Mesendoderm (in vitro differentiated cells): ENCODE measurements around the gene PSMD2.

ENCODE experiments used
- DNase-seq: peaks from one replicate; pipeline ENCODE4 v3.0.0; 2013
- H2AK5ac ChIP-seq: 2 replicates; pipeline ENCODE4 v1.6.1; 2013; ENCODE audit warnings: low read length, inconsistent platforms
- H2BK120ac ChIP-seq: 2 replicates; pipeline ENCODE4 v1.6.1; 2013; ENCODE audit warnings: low read depth, mild to moderate bottlenecking, low read length, moderate library complexity, mixed read lengths
- H2BK15ac ChIP-seq: replicated peaks from 2 replicates; pipeline ENCODE4 v1.6.1; 2013; ENCODE audit warnings: low read depth, mild to moderate bottlenecking, moderate library complexity
- H2BK5ac ChIP-seq: 2 replicates; pipeline ENCODE4 v1.6.1; 2013; ENCODE audit warnings: low read length, inconsistent platforms
- H3K18ac ChIP-seq: 2 replicates; pipeline ENCODE4 v1.6.1; 2013; ENCODE audit warnings: mild to moderate bottlenecking, low read length, mixed read lengths
- H3K23ac ChIP-seq: one replicate; pipeline ENCODE4 v1.6.1; 2013; ENCODE audit warnings: low read length
- H3K27ac ChIP-seq: 2 replicates; pipeline ENCODE4 v1.5.1; 2013; ENCODE audit warnings: low read depth, mild to moderate bottlenecking, inconsistent platforms, low read length, moderate library complexity
- H3K27me3 ChIP-seq: 2 replicates; pipeline ENCODE4 v1.6.1; 2013; ENCODE audit warnings: low read length, control low read depth, mild to moderate bottlenecking, inconsistent platforms; ENCODE audit not compliant: insufficient read depth, poor library complexity
- H3K36me3 ChIP-seq: 2 replicates; pipeline ENCODE4 v1.6.1; 2013; ENCODE audit warnings: low read length, inconsistent platforms; ENCODE audit not compliant: control insufficient read depth, insufficient read depth
- H3K4ac ChIP-seq: one replicate; pipeline ENCODE4 v1.6.1; 2013; ENCODE audit warnings: low read depth, mild to moderate bottlenecking, low read length, moderate library complexity
- H3K4me1 ChIP-seq: 2 replicates; pipeline ENCODE4 v1.6.1; 2013; ENCODE audit warnings: low read depth, low read length, inconsistent platforms; ENCODE audit not compliant: control insufficient read depth
- H3K4me2 ChIP-seq: 2 replicates; pipeline ENCODE4 v1.6.1; 2013; ENCODE audit warnings: low read length
- H3K4me3 ChIP-seq: 2 replicates; pipeline ENCODE4 v1.5.1; 2013; ENCODE audit warnings: mild to moderate bottlenecking, low read length
- H3K56ac ChIP-seq: one replicate; pipeline ENCODE4 v1.6.1; 2013; ENCODE audit warnings: low read length
- H3K79me1 ChIP-seq: 2 replicates; pipeline ENCODE4 v1.6.1; 2013; ENCODE audit warnings: low read length, inconsistent platforms
- H3K79me2 ChIP-seq: 2 replicates; pipeline ENCODE4 v1.6.1; 2013; ENCODE audit warnings: mild to moderate bottlenecking, low read length; ENCODE audit not compliant: control insufficient read depth, insufficient read depth
- H3K9ac ChIP-seq: 2 replicates; pipeline ENCODE4 v1.6.1; 2013; ENCODE audit warnings: low read length, inconsistent platforms
- H4K5ac ChIP-seq: one replicate; pipeline ENCODE4 v1.6.1; 2013; ENCODE audit warnings: low read length
- H4K8ac ChIP-seq: one replicate; pipeline ENCODE4 v1.6.1; 2013; ENCODE audit warnings: low read depth, mild to moderate bottlenecking, control low read depth, low read length, moderate library complexity
- WGBS: extraction: QIAGEN DNeasy Blood & Tissue Kit; methylation state at CpG from one replicate; pipeline ENCODE4 v1.1.7; 2013; ENCODE audit warnings: low lambda C conversion rate, missing lambda C conversion rate; ENCODE audit not compliant: insufficient coverage; ENCODE audit errors: extremely low coverage; 5-methylcytosine and 5-hydroxymethylcytosine counted together

Gene PSMD2

DNA sequence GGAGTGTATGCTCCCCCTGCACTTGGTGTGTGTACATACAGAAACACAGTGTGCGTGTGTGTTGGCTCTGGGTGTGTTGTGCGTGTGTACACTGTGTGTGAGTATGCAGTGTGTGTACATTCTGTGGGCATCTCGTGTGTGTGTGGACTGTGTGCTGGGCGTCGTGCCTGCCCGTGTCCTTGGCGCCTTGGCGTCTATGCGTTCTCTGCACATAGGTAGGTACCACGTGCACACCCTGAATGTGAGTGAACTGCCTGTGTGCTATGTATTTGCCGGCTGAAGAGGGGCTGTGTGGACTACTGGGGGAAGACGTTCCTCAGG lies 23.7 kb upstream of the PSMD2 start:
- Histone ChIP-seq H2BK5ac (no peak overlapping the region), H3K79me1 (no peaks in the 10 kb centered on the region), H3K4me2 (no peak overlapping the region), H3K23ac (no peak overlapping the region), H3K79me2 (no peaks in the 10 kb centered on the region), H3K4me3 (no peak overlapping the region), H3K4me1 (no peaks in the 10 kb centered on the region), H3K36me3 (no peaks in the 10 kb centered on the region), H3K27ac (no peak overlapping the region), H3K18ac (no peak overlapping the region), H4K5ac (no peak overlapping the region), H2BK15ac (no peak overlapping the region), H2BK120ac (no peak overlapping the region), H3K4ac (no peak overlapping the region), H3K9ac (no peak overlapping the region), H4K8ac (no peak overlapping the region), H2AK5ac (no peak overlapping the region), H3K27me3 (peaks cover 11% of the 10 kb centered on the region), H3K56ac (no peak overlapping the region)
- DNase-seq, result no peak
- WGBS, result no CpG with 5 or more reads among the region's 12 CpGs

DNA sequence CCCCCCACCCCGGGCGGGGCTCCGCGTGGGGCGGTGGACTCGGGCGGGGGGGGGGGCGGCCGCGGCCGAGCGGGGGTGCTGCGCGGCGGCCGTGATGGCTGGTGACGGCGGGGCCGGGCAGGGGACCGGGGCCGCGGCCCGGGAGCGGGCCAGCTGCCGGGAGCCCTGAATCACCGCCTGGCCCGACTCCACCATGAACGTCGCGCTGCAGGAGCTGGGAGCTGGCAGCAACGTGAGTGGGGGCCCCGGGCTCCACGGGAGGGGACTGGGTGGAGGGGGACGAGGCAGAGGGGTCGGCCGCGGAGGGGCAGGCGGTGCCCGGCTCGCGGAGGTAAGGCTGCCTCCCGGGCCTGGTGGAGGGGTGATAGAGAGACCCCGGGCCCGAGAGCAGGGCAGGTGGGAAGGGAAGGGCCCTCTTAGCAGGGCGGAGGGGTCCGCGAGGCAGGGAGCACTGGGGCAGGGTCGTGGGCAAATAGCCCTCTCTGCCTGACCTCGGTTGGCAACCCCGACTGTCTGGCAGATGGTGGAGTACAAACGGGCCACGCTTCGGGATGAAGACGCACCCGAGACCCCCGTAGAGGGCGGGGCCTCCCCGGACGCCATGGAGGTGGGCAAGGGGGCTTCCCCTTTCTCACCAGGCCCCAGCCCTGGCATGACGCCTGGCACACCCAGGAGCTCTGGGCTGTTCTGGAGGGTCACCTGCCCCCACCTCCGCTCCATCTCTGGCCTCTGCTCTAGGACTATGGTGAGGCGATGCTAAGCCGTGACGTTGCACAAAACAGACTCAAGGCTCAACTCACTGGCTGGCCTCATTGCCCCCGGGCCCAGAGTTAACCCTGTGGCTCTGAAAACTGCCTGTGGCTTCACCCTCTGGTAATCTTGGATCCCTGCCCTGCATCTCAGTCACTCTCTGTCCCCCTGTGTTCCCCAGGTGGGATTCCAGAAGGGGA lies 22.8 kb upstream of the PSMD2 start, which contains the start of gene ECE2:
Gene ECE2 (plus strand): TSS at position 62 of the 950 bp plus-strand sequence. CDS start 132 bp downstream, at position 194.
- no peak within 1 kb of the TSS for H2BK15ac ChIP-seq
- no peaks in the 10 kb centered on the region for H3K36me3 ChIP-seq
- no peak for DNase-seq
- H2BK120ac ChIP-seq, result no peak within 1 kb of the TSS
- H3K4ac ChIP-seq, result no peak within 1 kb of the TSS
- H3K79me2 ChIP-seq, result no peaks in the 10 kb centered on the region
- no peaks in the 10 kb centered on the region for H3K4me1 ChIP-seq
- H2AK5ac ChIP-seq, result no peak within 1 kb of the TSS
- H3K79me1 ChIP-seq, result no peaks in the 10 kb centered on the region
- H3K9ac ChIP-seq, result no peak within 1 kb of the TSS
- H3K4me2 ChIP-seq, result no peak within 1 kb of the TSS
- peaks cover 11% of the 10 kb centered on the region for H3K27me3 ChIP-seq
- no peak within 1 kb of the TSS for H3K4me3 ChIP-seq
- no peak within 1 kb of the TSS for H4K5ac ChIP-seq
- WGBS, result no CpG with 5 or more reads among the region's 65 CpGs
- H3K27ac ChIP-seq, result no peak within 1 kb of the TSS
- H3K23ac ChIP-seq, result peak within 1 kb of the TSS; percentile 66
- no peak within 1 kb of the TSS for H4K8ac ChIP-seq
- H3K56ac ChIP-seq, result peak within 1 kb of the TSS; percentile 34
- no peak within 1 kb of the TSS for H3K18ac ChIP-seq
- no peak within 1 kb of the TSS for H2BK5ac ChIP-seq

DNA sequence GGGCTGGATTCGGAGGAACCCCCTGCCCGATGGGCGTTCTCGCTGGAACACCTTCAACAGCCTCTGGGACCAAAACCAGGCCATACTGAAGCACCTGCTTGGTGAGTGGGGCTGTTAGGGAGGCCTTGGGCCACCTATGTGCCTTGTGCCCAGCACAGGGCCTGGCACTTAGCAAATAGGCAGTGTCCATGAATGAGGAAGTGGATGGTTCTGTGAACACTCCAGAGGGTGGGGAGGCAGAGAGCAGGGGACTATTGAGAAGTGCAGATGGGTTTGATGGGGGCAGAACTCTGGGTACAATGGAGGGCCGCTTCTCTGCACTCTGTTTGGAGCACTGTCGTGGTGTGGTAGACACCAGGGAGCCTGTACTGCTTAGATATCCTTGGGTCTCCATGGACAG lies 21.7 kb upstream of the PSMD2 start:
- H3K27ac ChIP-seq, result no peak overlapping the region
- H3K4me1 ChIP-seq, result no peaks in the 10 kb centered on the region
- no peak overlapping the region for H2AK5ac ChIP-seq
- H3K23ac ChIP-seq, result no peak overlapping the region
- H3K4me3 ChIP-seq, result no peak overlapping the region
- H2BK5ac ChIP-seq, result no peak overlapping the region
- no peak overlapping the region for H4K5ac ChIP-seq
- no peak for DNase-seq
- H3K18ac ChIP-seq, result no peak overlapping the region
- no peak overlapping the region for H3K56ac ChIP-seq
- no peak overlapping the region for H3K9ac ChIP-seq
- WGBS, result no CpG with 5 or more reads among the region's 6 CpGs
- no peak overlapping the region for H4K8ac ChIP-seq
- H3K4me2 ChIP-seq, result no peak overlapping the region
- H3K36me3 ChIP-seq, result no peaks in the 10 kb centered on the region
- no peaks in the 10 kb centered on the region for H3K79me1 ChIP-seq
- no peak overlapping the region for H3K4ac ChIP-seq
- no peaks in the 10 kb centered on the region for H3K79me2 ChIP-seq
- H2BK15ac ChIP-seq, result no peak overlapping the region
- peaks cover 11% of the 10 kb centered on the region for H3K27me3 ChIP-seq
- no peak overlapping the region for H2BK120ac ChIP-seq

DNA sequence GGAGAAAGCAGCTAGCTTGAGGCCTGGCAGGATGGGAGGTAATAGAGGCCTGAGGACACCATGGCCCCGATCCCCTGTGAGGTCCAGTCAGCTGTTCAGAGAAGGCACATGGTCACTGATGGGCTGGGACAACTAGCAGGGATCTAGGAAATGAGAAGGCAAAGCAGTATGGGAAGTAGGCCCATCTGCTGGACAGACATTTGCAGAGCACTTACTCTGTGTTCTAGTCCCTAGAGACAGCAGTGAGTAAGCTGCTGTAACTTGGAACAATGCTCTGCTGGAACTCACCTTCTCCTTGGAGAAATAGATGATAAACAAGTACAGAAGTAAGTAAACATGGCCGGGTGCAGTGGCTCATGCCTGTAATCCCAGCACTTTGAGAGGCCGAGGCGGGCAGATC lies 16.1 kb upstream of the PSMD2 start:
- no peak overlapping the region for H2AK5ac ChIP-seq
- no CpG with 5 or more reads among the region's 4 CpGs for WGBS

DNA sequence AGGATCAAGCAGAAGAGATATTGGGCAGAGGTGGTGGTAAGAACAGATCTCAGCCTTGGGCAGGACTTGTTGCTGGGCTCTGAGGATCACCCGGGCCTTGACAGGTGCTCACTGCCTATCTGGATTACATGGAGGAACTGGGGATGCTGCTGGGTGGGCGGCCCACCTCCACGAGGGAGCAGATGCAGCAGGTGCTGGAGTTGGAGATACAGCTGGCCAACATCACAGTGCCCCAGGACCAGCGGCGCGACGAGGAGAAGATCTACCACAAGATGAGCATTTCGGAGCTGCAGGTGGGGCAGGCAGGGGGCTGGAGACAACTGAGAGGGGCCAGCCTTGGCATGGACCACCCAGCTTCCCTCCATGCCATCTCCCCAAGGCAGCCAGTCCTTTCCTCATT lies 15.4 kb upstream of the PSMD2 start:
- no peak overlapping the region for H2BK5ac ChIP-seq
- no peak overlapping the region for H3K4ac ChIP-seq
- H4K8ac ChIP-seq, result no peak overlapping the region
- no peak overlapping the region for H3K27ac ChIP-seq
- no peak overlapping the region for H3K56ac ChIP-seq
- no peaks in the 10 kb centered on the region for H3K36me3 ChIP-seq
- no peak overlapping the region for H2AK5ac ChIP-seq
- H3K4me1 ChIP-seq, result no peaks in the 10 kb centered on the region
- no peak overlapping the region for H2BK120ac ChIP-seq
- no peak overlapping the region for H2BK15ac ChIP-seq
- no peaks in the 10 kb centered on the region for H3K27me3 ChIP-seq
- no peak overlapping the region for H3K9ac ChIP-seq
- no peak overlapping the region for H3K18ac ChIP-seq
- H4K5ac ChIP-seq, result no peak overlapping the region
- H3K79me2 ChIP-seq, result no peaks in the 10 kb centered on the region
- no peak overlapping the region for H3K23ac ChIP-seq
- H3K79me1 ChIP-seq, result no peaks in the 10 kb centered on the region
- DNase-seq, result no peak
- H3K4me2 ChIP-seq, result no peak overlapping the region
- WGBS, result no CpG with 5 or more reads among the region's 8 CpGs
- H3K4me3 ChIP-seq, result no peak overlapping the region

More for the DNA sequence above, 16.1 kb upstream of the PSMD2 start:
- Histone ChIP-seq H3K27ac (no peak overlapping the region), H3K18ac (no peak overlapping the region), H4K5ac (no peak overlapping the region), H3K79me2 (no peaks in the 10 kb centered on the region), H3K4me1 (no peaks in the 10 kb centered on the region), H3K56ac (no peak overlapping the region), H3K36me3 (no peaks in the 10 kb centered on the region), H3K4me3 (no peak overlapping the region), H3K23ac (no peak overlapping the region), H3K79me1 (no peaks in the 10 kb centered on the region), H3K27me3 (no peaks in the 10 kb centered on the region), H2BK15ac (no peak overlapping the region), H2BK5ac (no peak overlapping the region), H3K4ac (no peak overlapping the region), H3K4me2 (no peak overlapping the region), H3K9ac (no peak overlapping the region), H2BK120ac (no peak overlapping the region), H4K8ac (no peak overlapping the region)
- peak; percentile 13 for DNase-seq
